Transverse colon (tissue), 4 donors: ENCODE data around the gene PLPP7. TPM values are rescaled to one million over a fixed set of nuclear protein-coding genes. Genes with fewer than 3 reads are reported as not detected.
"Not testable (repeated sequence)": the region's sequence is repeated elsewhere in the genome, so short reads cannot be mapped to it uniquely, and the experiment has no call there.

ENCODE experiments used
- DNase-seq: peaks from one replicate; pipeline ENCODE4 v3.0.0-alpha.2; 2019
- H3K27ac ChIP-seq, 4 donors: fragments of 200-600 bp; sonication (generic); 2 replicates each; pipeline ENCODE4 v1.5.1; 2016 to 2018; ENCODE audit warnings: inconsistent platforms in 4 of 4
- H3K27me3 ChIP-seq: fragments of 200-600 bp; sonication (generic); 2 replicates; pipeline ENCODE4 v1.5.1; 2017; ENCODE audit warnings: inconsistent platforms
- H3K36me3 ChIP-seq, 4 donors: fragments of 200-600 bp; sonication (generic); 2 replicates each; pipeline ENCODE4 v1.5.1; 2017 to 2019; ENCODE audit warnings: inconsistent platforms in 4 of 4
- H3K4me1 ChIP-seq, 4 donors: fragments of 200-600 bp; sonication (generic); 2 replicates each; pipeline ENCODE4 v1.5.1; 2017 to 2020; ENCODE audit warnings: inconsistent platforms in 4 of 4
- H3K4me3 ChIP-seq, 4 donors: fragments of 200-600 bp; sonication (generic); 1 replicate in 1 of 4; 2 replicates in 3 of 4; pipeline versions ENCODE4 v1.5.1 to v1.6.1; 2017 to 2019; ENCODE audit warnings: inconsistent platforms in 4 of 4
- H3K9me3 ChIP-seq, 2 donors: fragments of 200-600 bp; sonication (generic); 2 replicates each; pipeline ENCODE4 v1.5.1; 2017 to 2019; ENCODE audit warnings: inconsistent platforms in 2 of 2
- CTCF ChIP-seq, 5 experiments: fragments of 200-600 bp in 3 of 5; fragments of 450-650 bp in 2 of 5; sonication (generic) in 3 of 5; IDR thresholded peaks; 1 replicate in 2 of 5; 2 replicates in 3 of 5; pipeline ENCODE4 v1.5.1; 2016 to 2017; ENCODE audit warnings: antibody characterized with exemption in 5 of 5, inconsistent platforms in 3 of 5, mild to moderate bottlenecking in 2 of 5, moderate library complexity in 1 of 5
- EP300 ChIP-seq: sonication (generic); formaldehyde crosslinking; IDR thresholded peaks from one replicate; pipeline ENCODE4 v1.6.1; 2017; ENCODE audit warnings: antibody characterized with exemption, low read depth
- POLR2A ChIP-seq: fragments of 450-650 bp; IDR thresholded peaks from one replicate; pipeline ENCODE4 v1.6.1; 2016; ENCODE audit warnings: antibody characterized with exemption, mild to moderate bottlenecking, moderate library complexity
- POLR2AphosphoS5 ChIP-seq, 3 donors: sonication (generic); formaldehyde crosslinking; IDR thresholded peaks; one replicate each; pipeline ENCODE4 v1.6.1; 2016; ENCODE audit warnings: antibody characterized with exemption in 3 of 3
- WGBS, 2 donors: methylation state at CpG; one replicate each; pipeline ENCODE4 v1.1.5; 2018; ENCODE audit warnings: low coverage in 1 of 2; 5-methylcytosine and 5-hydroxymethylcytosine counted together
- in situ Hi-C, 4 donors: fragments of 200-750 bp; cut with MboI; loops; one replicate each; pipeline versions ENCODE4 v1.15.0 to v1.15.1; 2017; ENCODE audit warnings: low sequenced_read_pairs in 3 of 4, low pct_ligation_motif_present in 1 of 4, low pct_unique_long_range_greater_than_20kb in 1 of 4
- intact Hi-C: fragments of 100-400 bp; cut with DNase I; formaldehyde crosslinking; loops from one replicate; pipeline ENCODE4 v1.15.1; 2023; ENCODE audit warnings: low total_unique reads
- total RNA-seq, 4 donors: library from RNA; depleted of rRNA; stranded (reverse); fragments of >200 nt; gene quantifications; one replicate each; pipeline ENCODE4 v1.1.0, GENCODE V29; 2016

Gene PLPP7
- total RNA-seq, 4 donors from 2014 or later = 3.0 to 10.3 (median 4.1) TPM

- Histone ChIP-seq H3K27ac (no peak overlapping the region), H3K4me3 (no peak overlapping the region), H3K36me3 (no peaks in the 10 kb centered on the region), H3K27me3 (no peaks in the 10 kb centered on the region), H3K9me3 (no peaks in the 10 kb centered on the region), H3K4me1 (peaks cover 0 to 12% (median 0%) of the 10 kb centered on the region in 4 donors)
- TF ChIP-seq CTCF (IDR thresholded peaks at IDR 0.05) = no peak
- no peak for TF ChIP-seq POLR2A
- TF ChIP-seq POLR2AphosphoS5 (IDR thresholded peaks at IDR 0.05) = no peak
- no peak for TF ChIP-seq EP300
- intact Hi-C loops = no loop called here
- no peak for DNase-seq
- WGBS, 2 donors = 84 to 86% methylated on average over 7 to 20 of the region's 20 CpGs
- in situ Hi-C loops = no loop called here
These were observed 29.5 kb upstream of the PLPP7 start for GRCh38 chr9:131259916-131260597.

GRCh38 chr9:131260751-131261452, 28.6 kb upstream of the PLPP7 start:
- DNase-seq = no peak
- 96% methylated on average over 31 of the region's 33 CpGs; no CpG with 5 or more reads in 1 of the 2 donors for WGBS, 2 donors
- intact Hi-C loops = no loop called here
- in situ Hi-C loops = no loop called here
- Histone ChIP-seq H3K4me1 (peaks cover 0 to 7% (median 0%) of the 10 kb centered on the region in 4 donors), H3K27me3 (no peaks in the 10 kb centered on the region), H3K36me3 (no peaks in the 10 kb centered on the region), H3K4me3 (no peak overlapping the region), H3K9me3 (no peaks in the 10 kb centered on the region), H3K27ac (no peak overlapping the region)
- TF ChIP-seq POLR2A = no peak
- TF ChIP-seq CTCF (IDR thresholded peaks at IDR 0.05) = no peak
- TF ChIP-seq POLR2AphosphoS5 (IDR thresholded peaks at IDR 0.05) = no peak
- no peak for TF ChIP-seq EP300

- WGBS, 2 donors = 65 to 73% methylated on average over 12 to 13 of the region's 13 CpGs
- Histone ChIP-seq H3K36me3 (no peaks in the 10 kb centered on the region), H3K27ac (peak overlapping the region in 3 of 4 donors; percentile 13 to 30 (median 24)), H3K27me3 (no peaks in the 10 kb centered on the region), H3K4me3 (no peak overlapping the region), H3K9me3 (no peaks in the 10 kb centered on the region), H3K4me1 (peaks cover 0 to 8% (median 0%) of the 10 kb centered on the region in 4 donors)
- intact Hi-C loops (no loop called here), in situ Hi-C loops (no loop called here)
- DNase-seq = peak; percentile 41
- TF ChIP-seq EP300 (no peak), POLR2AphosphoS5 (IDR thresholded peaks at IDR 0.05) (no peak), POLR2A (no peak), CTCF (IDR thresholded peaks at IDR 0.05) (no peak)
These were observed 27.0 kb upstream of the PLPP7 start for GRCh38 chr9:131262327-131263032.

- WGBS, 2 donors = 88% methylated on average over 5 of the region's 5 CpGs; no CpG with 5 or more reads in 1 of the 2 donors
- in situ Hi-C loops, intact Hi-C loops: not testable (repeated sequence)
These were observed 26.5 kb upstream of the PLPP7 start for GRCh38 chr9:131263033-131263343.

More at GRCh38 chr9:131263033-131263343, 26.5 kb upstream of the PLPP7 start:
- not testable (repeated sequence) for H3K36me3 ChIP-seq, DNase-seq, H3K9me3 ChIP-seq, H3K27me3 ChIP-seq, H3K4me1 ChIP-seq, H3K4me3 ChIP-seq
- peak overlapping the region in 1 of 4 donors; percentile 30 for H3K27ac ChIP-seq
